Stimulated activated CD4-positive, alpha-beta T cell treated with anti-CD3 and anti-CD28 coated beads, Interleukin-1b, Interleukin-23, amount 100 ng/mL, for 1 hour (primary cell): Measurements from ENCODE around the gene PMM2.
"Not testable (repeated sequence)": the region's sequence is repeated elsewhere in the genome, so short reads cannot be mapped to it uniquely, and the experiment has no call there.

Experiments used
- DNase-seq, 2 donors: peaks; one replicate each; pipeline ENCODE4 v3.0.0-alpha.2; 2020; ENCODE audit warnings: low read depth in 2 of 2

Gene PMM2

DNA sequence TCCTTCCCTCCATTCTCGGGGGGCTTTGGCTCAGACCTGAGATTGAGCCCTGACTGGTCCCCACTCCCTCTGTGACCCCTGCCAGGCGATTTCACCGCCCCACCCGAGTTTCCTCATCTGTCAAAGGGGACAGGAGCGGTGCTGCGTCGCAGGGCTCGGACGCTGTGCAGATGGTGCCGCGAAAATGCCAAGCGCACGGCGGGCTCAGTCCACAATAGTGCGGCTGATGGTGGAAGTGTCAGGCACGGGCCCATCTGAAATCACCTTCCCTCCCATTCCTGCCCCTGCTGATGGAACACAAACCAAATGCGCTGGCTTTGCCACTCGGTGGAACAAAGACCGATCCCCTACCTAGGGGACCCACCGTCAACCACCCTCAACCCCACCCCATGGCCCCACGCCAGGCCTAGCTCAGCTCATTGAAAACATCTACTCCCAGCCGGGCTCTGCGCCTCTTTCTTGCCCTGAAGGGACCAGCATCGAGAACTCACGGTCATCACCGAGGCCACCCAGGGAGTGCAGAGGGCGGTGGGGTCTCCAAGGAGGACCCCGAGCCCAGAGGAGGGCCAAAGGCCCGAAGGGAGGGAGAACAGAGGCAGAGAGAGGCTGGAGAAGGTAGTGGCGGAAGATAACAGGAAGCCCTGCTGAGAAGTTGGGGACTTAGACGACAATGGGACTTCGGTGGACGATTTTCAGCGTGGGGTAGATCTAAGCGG lies 69.7 kb downstream of the PMM2 start:
- no peak for DNase-seq

DNA sequence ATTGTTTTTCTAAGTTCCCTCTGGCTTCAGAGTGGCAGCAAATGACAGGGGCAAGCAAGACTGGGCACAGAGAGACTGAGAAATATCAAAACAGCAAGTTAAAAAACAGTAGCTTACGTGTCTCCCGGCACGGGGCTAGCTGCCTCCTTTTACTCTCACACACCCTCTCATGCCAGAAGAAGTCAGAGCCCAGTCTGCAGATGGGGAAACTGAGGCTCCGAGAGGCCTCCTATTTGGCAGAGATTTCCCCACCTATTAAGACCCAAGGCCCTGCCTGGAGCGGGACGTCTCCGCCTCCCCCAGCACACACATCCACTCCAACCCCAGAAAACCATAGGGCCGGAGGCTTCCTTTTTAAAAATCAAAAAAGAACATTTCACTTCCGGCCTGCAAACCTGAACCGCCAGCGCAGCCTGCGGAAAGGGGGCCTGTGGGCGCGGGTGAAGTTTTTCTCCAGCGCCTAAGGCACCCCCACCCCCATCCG lies 70.3 kb downstream of the PMM2 start:
- no peak for DNase-seq

DNA sequence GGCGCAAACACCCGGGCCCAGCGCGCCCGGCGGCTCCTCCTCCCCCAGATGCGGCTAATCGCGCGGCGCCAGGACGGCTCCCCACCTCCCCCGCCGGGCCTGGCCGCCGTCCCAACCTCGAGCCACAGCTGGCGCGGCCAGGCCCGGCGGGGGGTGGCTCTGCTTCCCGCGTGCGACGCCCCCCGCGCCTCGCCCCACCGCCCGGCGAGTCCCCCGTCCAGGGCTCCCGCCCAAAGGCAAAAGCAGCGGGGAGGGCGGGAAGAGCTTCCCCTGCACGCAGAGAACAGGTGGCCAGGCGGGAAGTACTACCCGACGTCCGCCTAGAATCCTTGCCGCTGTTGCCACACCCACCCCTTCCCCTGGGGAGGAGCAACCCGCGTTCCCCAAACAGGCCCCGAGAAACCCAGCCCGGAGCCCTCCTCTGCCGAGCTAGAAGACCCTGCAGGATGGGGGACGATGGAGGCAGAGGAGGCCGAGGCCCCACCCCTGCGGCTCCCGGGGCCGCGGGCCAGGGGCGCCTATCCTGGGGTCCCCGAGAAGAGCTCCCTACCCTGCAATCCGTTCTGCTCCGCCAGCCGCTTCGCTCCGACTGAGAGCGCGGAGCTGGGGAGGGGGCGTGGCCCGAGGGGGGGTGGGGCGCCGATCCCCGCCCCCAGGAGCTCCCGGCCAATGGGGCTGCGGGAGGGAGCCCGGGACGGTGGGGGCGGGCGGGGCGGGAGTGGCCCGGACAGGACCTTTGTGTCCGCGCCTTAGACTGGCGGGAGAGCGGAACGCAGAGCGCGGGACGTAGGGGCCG lies 71.0 kb downstream of the PMM2 start, which contains the start of gene CARHSP1:
Gene CARHSP1 (minus strand): TSS at position 591 of the 796 bp plus-strand sequence. CDS start 9,678 bp downstream, outside the sequence.
- peak; percentile 50 to 59 for DNase-seq

DNA sequence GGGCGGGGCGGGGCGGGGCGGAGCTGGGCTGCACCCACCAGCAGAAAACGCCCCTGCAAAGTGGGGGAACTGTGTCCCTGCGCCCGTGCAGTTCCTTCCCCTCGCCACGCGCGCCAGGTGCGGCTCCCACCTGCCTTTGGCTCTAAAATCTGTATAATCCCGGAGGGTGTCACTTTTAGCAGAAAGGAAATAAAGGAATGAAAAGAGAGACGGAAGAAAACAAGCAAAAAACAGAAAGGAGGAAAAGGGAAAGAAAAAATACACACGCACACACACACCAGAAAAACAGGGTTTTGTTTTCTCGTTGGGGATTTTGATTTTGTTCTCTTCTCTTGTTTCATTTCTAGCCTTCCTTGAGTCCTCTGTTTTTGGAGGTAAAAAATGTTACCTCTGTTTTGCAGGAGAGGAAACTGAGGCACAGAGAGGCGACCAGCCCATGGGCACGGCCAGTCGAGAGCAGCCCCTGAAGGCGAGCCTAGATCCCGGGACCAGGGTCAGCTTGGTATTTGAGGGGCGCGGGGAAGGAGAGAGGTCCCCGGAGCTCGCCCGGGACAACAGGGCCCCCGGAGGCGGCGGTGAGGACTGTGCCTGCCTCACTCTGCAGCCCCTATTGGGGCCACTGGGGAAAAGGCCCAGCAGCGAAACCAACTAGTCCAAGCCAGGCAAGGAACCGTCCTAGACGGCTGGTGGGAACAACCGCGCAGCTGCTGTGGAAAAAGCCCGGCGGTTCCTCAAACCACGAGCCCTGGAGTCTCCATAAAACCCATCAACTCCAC lies 71.8 kb downstream of the PMM2 start:
- no peak for DNase-seq

DNA sequence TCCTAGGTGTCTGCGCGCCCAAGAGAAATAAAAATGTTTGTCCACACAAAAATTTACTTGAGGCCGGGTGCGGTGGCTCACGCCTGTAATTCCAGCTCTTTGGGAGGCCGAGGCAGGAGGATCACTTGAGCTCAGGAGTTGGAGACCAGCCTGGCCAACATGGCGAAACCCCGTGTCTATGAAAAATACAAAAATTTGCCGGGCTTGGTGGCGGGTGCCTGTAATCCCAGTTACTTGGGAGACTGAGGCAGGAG lies 72.3 kb downstream of the PMM2 start:
- not testable (repeated sequence) for DNase-seq

DNA sequence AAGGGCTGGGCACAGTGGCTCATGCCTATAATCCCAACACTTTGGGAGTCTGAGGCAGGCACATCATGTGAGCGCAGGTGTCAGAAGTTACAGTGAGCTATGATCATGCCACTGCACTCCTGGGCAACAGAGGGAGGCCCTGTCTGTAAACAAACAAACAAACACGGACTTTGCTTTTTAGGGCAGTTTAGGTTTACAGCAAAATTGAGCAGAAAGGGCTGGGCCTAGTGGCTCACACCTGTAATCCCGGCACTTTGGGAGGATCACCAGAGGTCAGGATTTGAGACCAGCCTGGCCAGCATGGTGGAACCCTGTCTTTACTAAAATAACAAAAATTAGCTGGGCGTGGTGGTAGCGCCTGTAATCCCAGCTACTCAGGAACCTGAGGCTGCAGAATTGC lies 74.4 kb downstream of the PMM2 start:
- DNase-seq, result no peak

DNA sequence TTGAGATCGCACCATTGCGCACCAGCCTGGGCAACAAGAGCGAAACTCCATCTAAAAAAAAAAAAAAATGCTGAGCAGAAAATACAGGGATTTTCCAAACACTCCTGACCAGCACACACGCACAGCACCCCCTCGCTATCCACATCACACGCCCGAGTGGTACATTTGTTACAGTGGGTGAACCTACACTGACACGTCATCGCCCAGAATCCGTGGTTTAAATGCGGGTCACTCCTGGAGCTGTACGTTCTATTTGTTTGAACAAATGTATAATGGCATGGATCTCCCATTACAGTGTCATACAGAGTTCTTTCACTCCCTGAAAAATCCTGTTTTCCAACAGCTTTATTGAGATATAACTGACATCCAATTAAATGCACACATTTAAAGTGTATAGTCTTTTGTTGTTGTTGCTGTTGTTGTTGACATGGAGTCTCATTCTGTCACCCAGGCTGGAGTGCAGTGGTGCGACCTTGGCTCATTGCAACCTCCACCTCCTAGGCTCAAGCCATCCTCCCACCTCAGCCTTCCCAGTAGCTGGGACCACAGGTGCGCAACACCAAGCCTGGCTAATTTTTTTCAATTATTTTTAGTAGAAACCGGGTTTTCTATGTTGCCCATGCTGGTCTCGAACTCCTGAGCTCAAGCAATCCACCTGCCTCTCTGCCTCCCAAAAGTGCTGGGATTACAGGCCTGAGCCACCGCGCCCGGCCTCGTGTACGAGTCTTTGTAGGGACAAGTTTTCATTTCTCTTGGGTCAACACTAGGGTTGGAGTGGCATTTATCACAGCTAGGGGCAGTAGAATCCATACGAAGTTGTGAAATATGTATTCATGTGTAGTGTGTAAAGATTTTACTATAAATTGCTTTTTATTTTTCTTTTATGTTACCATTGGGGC lies 75.6 kb downstream of the PMM2 start:
- DNase-seq, result no peak

DNA sequence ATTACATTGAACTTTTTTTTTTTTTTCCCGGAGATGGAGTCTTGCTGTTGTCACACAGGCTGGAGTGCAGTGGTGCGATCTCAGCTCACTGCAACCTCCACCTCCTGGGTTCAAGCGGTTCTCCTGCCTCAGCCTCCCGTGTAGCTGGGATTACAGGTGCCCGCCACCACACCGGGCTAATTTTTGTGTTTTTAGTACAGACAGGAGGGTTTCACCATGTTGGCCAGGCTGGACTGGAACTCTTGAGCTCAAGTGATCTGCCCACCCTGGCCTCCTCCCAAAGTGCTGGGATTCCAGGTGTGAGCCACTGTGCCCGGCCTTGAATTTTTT lies 76.2 kb downstream of the PMM2 start:
- not testable (repeated sequence) for DNase-seq

DNA sequence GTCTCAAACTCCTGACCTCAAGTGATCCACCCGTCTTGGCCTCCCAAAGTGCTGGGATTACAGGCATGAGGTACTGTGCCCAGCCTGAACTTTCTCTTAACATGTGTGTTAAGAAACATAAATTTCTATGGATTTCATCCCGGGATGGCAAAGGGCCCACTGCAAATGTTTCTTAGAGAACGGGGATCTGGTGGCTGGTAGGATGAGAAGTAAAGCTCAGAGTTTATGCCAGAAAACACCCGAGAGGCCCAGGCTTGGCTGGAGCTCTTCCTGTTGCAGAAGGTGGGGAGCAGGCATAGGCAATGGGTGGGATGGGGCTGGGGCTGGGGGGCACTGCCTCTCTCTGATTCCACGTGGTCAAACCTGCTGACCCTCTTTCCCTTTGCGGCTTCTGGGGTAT lies 76.7 kb downstream of the PMM2 start:
- DNase-seq, result no peak

DNA sequence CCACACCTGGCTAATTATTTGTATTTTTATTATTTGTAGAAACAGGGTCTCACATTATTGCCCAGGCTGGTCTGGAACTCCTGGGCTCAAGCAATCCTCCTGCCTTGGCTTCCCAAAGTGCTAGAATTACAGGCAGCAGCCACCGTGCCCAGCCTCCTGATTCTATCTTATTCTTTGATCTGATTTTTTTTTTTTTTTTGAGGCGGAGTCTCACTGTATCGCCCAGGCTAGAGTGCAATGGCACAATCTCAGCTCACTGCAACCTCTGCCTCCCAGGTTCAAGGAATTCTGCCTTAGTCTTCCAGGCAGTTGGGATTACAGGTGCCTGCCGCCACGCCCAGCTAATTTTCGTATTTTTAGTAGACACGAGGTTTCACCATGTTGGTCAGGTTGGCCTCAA lies 77.7 kb downstream of the PMM2 start:
- DNase-seq, result not testable (repeated sequence)

DNA sequence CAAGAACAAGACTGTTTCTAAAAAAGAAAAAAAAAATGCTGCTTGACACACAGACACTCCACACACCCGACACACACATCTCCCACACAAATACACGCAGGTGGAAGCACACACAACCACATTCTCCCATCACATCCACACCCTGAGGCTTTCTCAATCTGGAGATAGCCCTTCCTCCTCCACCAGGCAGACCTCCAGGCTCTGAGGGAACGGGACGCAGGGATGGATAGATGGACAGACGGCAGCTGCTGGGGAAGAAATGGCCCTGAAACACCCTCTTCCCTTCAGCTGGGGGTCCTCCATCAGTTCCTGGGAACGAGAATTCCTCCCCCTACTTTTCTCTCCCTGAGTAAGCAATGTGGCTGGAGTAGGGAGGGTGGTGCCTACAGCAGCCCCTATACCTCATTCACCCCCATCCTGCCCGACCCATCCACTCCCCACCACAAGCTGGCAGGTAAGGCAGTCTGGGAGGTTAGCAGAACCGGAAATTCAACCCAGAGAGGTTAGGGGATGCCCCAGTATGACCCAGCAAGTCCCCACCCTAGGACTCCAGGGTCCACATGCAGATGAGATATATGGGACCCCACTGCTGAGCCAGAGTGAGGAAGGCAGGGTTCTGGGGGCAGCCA lies 80.4 kb downstream of the PMM2 start:
- no peak for DNase-seq

DNA sequence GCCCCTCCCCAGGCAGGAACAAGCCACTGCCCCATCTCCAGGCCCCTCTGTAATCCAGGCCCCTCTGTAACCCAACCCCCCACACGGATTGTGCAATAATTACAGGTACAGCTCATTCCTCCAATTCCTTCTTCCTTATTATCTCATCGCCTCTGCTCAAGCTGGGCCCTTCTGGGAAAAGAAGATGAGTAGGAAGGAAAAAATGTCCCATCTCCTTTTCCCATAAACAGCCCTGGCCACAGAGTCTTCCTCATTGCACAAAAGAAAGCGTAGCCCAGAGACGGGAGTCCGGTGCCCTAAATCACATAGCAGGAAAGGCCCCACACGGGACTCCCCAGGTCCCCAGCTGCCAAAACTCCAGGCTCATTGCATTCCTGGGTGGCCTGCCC lies 80.9 kb downstream of the PMM2 start:
- DNase-seq, result no peak

DNA sequence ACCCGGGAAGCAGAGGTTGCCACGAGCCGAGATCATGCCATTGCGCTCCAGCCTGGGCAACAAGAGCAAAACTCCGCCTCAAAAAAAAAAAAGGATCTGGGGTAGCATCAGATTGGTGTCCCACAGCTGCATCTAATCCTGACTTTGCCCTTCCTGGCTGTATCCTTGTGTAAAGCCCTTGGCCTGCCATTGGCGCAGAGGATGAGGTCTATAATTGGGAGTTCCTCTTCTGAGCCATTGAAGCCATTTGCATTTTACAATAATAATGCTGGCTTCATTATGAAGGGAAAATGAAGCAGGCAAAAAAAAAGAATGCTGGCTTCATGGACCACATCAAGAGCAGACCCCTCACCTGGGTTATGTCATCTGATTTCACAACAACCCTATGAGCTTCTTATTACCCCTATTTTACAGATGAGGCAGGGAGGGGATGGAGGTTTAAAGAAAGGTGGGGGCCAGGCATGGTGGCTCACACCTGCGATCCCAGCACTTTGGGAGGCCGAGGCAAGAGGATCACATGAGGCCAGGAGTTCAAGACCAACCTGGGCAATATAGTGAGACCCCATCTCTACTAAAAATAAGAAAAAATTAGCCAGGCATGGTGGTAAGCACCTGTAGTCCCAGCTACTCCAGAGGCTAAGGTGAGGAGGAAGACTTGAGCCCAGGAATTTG lies 83.3 kb downstream of the PMM2 start:
- DNase-seq, result no peak

DNA sequence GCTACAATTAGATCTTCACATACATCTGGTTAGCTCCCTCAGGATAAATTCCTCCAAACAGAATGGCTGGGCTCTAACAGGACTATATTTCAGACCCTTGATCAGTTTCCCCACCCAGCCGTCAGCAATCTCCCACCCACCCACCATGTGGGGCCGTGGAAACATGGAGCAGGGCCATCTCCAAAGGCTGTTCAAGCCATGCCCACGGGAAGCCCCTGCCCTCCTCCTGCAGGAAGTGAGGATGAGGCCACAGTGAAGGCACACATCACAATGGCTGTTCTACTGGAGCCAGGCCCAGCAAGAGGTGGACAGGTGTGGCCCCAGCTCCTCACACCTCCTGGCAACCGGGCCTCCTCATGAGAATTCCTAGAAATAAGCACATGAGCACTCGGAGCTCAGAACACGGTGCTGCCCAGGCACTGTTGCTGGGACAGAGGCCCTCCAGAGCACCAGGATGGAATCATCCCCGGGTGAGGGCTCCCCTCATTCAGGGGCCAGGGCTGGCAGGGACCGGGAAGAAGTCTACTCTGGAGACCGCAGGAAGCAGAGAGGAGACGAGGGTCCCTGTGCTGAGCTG lies 84.5 kb downstream of the PMM2 start, which contains the start of gene LITAFD:
Gene LITAFD (plus strand): TSS at position 311 of the 577 bp plus-strand sequence. CDS start 2,005 bp downstream, outside the sequence.
- no peak for DNase-seq

DNA sequence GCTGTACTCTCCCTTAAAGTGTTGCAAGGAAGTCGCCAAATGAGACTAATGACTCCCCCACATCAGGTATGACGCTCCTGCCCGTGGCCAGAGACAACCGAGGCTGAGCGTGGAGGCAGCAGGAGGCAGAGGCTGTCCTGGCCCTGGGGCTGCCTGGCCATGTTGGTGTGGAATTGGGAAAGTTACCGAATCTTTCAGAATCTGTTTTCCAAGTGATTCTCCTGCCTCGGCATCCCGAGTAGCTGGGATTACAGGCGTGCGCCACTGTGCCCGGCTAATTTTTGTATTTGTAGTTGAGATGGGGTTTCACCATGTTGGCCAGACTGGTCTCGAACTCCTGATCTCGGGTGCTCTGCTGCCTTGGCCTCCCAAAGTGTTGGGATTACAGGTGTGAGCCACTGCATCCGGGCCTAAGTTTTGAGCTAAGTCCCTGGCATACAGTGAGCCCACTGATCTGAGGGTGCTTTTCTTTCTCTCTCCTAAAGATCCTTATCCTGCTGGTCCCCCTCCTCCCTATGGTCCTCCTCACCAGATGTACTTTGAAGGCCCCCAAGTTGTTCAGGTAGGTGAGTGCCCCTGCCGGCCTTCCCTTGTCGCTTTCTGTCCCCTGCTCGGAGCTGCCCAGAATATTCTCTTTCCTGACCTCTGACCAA lies 85.2 kb downstream of the PMM2 start:
- no peak for DNase-seq

DNA sequence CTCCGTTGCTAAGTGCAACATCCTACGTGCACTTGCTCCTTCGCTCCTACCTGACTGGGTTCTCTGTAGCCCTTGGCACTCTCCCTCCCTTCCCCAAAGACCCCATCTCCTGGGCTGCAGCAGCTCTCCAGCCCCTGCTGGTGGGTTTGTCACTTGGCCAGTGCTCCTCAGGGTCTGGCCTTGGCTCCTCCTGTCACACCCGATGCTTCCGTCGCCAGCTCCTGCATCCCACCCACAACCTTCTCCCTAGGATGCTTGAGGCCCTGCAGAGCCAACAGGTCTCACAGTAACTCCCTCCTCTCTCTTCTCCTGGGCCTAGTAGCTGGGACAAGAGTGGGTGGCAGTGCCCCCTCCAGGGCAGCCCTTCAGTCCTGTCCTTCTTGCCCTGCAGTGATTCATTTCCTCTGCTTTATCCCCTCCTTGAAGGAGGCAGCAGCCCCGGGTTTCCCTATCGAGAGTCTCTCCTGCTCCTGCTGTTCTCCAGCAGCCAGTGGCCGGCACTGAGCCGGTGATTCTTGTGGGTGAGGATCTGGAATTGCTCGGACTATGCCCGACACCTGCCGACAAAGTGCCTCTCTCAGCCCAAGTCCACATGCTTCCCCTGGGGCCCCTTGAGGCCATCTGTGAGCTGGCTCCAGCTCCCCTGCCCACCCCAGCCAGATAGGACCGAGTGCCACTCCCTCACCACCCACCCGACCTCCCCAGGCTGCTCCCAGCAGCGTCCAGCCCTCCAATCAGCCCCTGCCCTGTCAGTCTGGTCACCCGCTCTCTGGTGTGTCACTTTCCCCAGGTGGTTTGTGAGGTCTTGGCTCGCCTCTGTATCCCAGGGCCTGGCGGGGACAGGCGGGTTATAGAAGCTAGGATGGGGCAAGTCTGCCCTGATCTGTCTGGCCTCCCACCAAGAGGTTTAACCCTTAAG lies 88.3 kb downstream of the PMM2 start:
- DNase-seq, result no peak

DNA sequence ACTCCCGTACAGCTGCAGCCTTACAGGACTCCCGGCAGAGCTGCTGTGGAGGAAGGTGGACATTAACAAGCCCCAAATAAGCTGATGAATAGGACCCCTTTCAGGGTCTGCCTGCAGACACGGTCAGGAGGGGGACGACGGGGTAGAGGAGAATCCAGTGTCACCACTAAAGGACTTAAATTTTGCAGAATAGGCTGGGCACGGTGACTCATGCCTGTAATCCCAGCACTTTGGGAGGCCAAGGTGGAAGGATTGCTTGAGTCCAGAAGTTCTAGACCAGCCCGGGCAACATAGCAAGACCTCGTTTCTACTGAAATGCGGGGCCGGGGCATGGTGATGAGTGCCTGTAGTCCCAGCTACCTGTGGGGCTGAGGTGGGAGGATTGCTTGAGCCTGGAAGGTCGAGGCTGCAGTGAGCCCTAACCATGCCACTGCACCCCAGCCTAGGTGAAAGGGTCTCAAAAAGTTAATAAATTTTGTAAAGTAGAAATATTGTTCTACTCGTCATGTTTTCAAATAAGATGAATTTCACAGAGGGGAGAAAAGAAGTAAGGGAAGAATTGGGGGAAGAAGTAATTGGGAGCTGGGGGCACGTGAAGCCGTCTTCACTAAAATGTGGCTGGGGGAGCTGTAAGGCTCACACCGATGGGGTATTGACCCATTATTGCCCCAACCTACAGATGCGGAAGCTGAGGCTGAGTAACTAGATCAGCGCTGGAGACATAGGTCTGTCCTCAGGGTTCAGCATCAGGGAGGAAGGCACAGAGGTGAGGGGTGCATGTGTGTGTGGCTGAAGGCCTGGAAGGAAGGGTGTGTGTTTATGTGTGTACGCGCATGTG lies 89.2 kb downstream of the PMM2 start:
- no peak for DNase-seq

DNA sequence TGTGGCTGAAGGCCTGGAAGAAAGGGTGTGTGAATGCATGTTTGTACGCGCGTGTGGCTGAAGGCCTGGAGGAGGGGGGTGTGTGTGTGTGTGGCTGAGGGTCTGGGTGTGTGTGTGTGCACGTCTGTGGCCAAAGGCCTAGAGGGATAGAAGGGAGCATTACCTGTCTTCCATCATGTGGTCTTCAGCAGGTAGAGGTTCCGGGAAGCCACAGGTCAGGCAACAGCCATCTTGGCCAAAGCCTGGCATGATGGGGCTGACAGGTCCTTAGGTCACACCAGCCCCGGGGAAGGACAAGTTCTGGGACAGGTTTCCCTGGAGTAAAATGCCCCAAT lies 89.8 kb downstream of the PMM2 start:
- DNase-seq, result no peak
